ENCODE data around the gene PPM1H.
"Not testable (repeated sequence)": the region's sequence is repeated elsewhere in the genome, so short reads cannot be mapped to it uniquely, and the experiment has no call there.

Gene PPM1H

DNA sequence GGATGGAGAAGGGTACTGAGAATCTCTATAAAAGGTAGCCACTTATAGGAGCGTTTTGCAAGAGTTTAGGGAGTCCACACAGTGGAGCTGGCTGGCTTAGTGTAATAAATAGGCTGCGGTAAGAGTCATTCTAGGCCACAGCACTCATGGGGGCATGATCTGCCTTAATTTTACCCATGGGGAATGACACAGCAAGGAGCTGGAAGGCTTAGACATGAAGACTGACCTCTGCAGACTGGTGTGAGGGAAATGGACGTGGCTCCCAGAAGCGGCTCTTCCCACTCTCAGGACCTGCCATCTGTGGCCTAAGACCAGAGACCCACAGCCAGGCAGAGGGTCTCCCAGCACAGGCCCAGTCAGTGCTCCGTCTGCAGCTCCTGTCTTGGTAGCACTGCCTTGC lies 173.3 kb downstream of the PPM1H start:
- DNase-seq = no peak

DNA sequence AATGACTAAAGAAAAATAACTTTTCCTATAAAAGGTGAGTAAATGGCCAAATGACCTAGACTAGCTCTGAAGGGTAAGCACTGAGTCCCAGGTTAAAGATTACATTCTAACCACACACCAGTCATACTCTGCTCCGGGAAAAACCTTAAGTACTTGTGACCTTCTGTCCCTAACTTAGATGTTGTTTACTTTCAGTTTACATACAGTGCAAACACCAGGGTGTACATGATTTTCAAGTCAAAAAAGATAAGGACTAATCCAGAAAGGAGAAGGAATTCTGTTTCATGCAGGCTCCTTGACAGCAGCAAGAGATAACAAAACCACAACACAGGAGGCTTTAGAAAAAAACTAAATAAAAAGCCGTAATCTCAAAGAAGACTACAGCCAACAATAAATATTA lies 174.2 kb downstream of the PPM1H start:
- no peak for DNase-seq

DNA sequence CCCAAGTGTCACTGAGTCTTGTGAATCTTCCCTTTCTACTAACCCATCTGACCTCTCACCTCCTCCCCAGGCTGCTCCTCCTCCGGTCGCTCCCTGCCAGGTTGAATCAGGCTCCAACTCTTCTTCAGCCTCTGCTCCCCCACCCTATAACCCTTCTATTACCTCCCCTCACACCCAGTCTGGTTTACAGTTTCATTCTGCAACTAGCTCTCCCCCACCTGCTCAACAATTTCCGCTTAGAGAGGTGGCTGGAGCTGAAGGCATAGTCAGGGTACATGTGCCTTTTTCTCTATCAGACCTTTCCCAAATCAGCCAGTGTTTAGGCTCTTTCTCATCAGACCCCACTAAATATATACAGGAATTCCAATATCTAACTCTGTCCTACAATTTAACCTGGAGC lies 174.6 kb downstream of the PPM1H start:
- DNase-seq = not testable (repeated sequence)

DNA sequence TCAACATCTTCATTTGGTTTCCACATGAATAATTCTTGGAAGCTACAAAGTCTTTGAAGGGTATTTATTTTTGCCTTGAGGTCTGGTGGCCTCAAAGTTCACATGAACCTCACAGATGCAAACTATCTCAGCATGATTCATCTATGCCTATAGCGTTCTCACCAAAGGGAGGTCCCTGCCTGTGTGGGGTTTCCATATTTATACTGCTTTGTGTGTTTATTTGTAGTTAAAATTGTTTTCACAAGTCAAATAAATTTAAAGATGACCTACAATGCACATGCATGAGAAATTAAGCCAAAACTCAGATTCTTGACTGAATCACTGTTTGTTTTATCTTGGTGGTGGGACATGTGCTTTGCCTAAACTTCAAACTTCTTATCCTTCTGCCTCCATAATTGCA lies 176.7 kb downstream of the PPM1H start:
- DNase-seq = no peak

DNA sequence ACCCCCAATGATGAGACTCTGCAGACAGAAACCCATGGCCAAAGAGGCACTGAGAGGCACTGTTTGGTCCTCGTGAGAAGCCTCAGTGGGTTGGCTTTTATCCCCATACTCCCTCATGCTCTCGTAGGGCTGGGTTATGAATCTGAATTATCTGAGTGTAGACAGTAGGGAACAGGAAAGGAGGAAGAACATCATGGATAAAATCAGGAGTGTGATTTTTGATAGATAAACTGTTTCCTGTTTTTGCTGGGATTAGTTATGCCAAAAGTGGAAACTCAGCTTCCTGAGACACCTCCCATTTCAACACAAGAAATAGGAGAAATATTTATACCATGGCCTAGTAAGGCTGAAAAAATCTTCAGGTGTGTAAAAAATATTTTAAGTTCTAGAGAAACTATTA lies 177.9 kb downstream of the PPM1H start:
- no peak for DNase-seq

DNA sequence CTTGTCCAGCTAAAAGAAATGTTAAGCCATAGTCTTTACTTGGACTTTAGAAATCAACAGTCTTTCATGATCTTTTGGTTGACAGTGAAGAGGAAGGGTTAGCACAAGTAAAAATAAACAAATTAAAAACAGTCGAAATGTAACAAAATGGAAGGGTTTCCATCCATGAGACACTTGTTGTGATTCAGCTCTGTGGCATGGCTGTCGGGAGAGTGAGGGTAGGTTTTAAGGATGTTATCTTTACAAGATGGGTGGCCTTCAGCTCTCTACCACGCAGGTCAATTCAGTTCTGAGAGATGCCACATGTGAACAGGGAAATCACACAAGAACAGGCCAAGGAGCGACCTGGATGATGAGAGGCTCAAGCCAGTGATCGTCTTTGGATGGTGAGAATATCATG lies 180.2 kb downstream of the PPM1H start:
- no peak for DNase-seq

DNA sequence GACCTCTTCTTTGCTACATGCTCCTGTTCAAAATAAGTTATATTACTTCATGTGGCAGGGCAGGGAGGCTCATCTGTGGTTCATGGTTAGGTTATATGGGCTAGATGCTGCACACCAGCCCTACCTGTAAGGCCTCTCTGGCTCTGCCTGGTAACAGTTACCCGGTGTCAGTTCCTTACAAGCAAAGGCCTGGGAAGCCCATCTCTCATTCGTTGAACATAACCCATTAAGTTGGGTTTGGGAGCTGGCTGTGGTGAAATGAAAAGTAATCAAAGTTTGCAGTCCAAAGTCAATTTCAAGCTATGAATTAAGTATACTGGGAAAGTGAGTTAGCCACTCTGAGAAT lies 183.2 kb downstream of the PPM1H start:
- DNase-seq = no peak

DNA sequence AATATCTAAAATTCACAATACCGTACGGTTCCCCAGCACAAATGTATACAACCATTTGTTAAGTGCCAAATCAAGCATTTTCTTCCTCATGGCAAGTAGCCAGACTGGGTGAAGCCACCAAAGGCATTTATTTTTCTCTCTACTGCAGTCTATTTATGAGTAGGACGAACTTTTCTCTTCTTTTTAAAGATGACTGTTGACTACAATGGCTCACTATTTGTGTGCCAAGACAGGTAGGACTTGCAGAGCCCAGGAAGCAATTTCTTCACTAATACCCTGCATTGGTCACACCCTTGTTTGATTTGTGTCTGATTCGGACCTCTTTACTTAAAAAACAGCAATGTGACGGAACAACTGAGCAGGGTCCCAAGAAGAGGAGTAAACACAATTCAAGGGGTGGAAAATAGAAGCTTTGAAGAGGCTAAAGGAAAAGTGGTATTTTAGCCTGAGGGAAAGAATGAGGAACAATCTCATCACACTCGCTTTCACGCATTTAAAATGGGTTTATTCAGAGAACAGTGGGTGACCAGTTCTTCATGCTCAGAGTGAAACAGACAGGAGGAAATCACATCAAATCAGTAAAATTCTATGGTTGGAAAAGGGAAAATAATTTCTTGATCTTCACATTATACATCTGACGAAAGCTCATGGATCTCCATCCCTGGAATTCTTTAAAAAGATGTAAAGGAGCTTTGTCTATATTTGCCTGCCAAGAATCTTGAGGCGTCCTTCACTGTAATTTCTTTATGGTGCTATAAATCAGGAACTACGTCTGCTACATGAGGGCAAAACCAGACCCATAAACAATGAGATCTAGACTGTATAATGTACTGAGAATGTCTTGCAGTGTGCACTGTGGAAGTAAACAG lies 183.8 kb downstream of the PPM1H start:
- DNase-seq = no peak

DNA sequence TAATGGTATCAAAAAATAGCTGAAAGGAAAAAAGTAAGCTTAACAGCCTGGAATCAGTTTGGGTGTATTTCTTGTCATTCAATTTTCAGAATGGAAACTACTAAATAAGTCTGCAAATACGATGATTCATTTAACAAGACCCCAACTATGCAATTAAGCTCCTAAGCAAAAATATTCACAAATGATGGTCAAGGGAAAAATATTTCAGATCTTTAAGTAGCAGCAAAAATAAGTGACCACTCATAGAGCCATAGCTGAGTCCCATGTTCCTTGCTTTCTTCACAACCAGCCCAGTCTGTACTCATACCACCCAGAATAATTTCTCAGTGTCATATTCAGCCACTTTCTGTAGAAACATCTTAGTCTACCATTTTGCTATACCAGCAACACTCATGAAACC lies 185.4 kb downstream of the PPM1H start:
- DNase-seq = no peak

DNA sequence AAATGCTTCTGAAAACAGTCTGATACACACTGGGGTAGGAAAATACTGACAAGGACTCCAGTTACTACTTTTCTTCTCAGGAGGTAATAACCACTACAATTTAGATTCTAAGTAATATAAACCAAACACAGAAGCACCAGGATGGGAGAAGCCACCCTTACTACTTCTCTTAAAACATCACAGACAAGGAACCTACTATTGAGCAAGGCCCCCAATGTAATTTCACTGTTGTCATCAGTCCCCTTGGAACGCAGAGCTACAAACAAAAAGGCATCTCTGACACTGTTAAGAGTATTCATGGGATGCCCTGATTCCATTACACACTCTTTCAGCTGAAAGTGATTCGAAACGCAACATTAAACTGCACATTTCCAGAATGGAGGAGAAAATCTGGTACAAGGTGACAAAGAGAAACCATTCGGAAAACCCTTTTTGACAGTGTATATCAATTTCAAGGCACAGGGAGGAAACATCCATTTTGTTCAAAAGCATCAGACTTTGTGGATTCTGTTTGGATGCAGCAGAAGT lies 185.9 kb downstream of the PPM1H start:
- DNase-seq = no peak

DNA sequence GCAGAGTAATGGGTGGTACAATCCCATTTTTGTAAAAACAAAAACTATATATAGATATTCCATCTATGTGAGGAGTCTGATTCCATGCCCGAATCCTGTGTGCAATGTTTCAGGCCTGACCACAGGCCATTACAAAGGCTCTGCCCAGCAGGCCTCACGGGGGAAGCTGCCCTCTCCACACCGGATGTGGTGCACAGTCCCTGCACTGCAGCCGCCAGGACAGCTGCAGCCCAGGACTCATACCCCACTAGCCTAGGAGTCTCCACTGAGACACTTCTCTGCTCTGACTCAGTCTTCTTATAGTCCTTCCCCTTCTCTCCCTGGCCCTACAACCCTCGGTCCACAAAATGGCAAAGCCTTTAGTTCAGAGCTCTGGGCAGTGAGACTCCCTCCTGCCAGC lies 190.4 kb downstream of the PPM1H start:
- DNase-seq = no peak

DNA sequence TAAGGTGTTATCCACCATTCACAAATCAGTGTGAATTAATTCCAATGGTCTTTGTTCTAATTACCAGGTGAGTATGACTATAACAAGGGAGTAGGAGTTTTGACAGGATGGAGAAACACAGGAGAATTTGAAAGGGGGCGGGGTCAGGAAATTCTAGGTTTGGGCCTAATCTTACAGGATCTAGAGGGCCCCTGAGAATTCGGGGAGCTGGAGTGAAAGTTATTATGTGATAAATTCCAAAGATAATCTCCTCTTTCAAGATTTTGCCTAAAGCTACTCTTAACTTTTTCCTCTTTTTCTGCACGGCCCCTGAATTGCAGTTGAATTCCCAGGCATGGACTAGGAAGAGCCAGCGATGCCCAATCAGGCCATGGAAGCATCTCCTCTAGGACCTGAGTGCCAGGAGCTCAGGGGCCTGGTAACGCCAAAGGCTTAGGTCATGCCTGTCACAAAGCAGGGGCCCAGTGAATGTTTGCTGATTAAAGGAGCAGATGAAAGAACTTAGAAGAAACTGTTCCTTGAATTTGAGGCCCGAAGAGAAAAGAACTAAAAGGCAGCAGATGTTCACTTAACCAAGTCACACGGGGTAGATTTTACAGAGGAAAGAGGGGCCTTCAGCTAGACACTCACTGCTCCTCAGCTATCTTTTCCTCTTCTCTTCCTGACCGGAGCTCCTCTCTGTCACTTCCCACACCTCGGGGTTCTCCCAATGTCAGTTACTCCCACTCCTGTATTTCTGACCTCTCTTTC lies 195.5 kb downstream of the PPM1H start:
- no peak for DNase-seq

DNA sequence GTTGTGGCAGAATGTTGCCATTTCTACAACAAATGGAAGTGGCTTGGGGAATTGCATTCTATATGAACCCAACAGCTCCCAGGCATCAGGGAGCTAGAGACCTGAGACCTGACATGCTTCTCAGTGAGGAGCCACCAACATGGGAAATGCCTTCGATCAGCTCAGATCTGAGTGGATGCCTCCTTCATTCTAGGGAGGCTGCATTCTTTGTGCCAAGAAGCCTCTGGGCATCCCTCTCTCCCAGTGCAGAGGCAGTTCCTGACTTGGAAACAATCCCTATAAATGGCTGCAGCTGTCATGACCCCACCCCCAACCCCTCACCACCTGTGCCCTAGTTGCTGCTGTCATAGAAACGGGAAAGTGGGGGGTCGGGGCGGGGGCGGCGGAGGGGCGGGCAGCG lies 196.3 kb downstream of the PPM1H start:
- DNase-seq = no peak

DNA sequence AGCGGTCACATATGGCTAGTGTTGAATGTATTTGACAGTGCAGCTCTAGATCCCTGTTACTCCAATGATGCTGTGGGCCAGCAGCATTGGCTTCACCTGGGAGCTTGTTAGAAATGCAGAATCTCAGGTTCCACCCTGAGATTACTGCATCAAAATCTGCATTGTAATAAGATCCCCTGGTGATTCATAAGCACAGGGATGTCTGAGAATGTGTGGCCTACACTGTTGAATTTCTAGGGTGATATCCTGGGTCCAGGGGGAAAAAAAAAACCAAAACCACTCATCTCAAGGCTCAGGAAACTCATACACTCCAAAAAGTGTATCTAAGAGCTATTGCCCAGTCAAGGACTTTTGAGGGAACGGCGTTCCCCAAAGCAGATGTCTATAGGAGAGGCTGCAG lies 196.8 kb downstream of the PPM1H start:
- no peak for DNase-seq

DNA sequence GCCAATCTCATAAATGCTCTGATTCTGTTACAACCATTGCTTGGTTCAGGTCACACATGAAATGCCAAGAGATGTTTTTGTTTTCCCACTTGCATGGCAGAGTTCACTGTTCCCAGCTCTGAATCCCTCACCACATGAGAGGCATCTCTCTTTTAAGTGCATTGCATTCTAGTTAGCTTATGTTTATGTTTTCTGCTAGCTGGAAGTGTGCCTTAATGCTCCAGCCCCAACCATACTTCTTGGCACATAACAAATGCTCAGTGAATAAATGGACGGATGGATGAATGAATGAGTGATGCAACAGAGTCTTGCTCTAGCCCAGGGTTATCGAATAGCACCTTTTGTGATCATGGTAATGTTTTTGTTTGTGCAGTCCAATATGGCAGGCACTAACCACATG lies 197.3 kb downstream of the PPM1H start:
- no peak for DNase-seq

DNA sequence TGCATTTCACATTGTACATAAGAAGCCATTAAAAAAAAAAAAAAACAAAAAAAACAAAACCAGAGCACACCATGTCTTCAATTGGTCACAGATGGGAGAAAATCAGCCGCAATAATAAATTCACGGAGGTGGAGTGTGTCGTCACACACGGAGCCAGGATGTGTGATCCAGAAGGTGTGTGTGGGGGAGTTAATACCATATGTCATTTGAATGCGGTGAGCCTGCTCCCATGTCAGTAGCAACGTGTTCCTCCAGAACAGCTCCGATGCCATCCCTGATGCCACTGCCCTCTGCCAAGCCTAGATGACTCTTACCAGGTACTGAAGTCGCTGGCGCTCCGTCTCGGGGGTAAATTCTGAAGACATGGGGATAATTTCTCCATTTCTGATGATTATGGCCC lies 197.8 kb downstream of the PPM1H start:
- no peak for DNase-seq

DNA sequence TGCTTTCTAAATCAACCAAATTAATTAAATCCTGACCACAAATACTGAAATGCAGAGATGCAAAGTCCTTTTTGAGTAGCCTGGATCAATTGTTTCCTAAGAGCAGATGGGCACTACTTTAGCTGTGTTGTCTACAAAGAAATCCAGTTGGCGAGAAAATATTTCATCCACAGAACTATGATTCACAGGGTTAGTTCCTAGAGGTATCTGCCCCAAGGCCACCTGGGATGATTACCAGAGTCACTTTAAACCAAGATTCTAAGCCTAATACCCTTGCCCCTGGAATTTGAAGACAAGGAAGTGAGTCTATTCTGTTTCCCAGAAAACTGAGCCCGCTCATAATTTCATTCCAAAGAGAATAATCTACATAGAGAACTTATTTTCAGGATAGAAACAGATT lies 198.4 kb downstream of the PPM1H start:
- DNase-seq = no peak

DNA sequence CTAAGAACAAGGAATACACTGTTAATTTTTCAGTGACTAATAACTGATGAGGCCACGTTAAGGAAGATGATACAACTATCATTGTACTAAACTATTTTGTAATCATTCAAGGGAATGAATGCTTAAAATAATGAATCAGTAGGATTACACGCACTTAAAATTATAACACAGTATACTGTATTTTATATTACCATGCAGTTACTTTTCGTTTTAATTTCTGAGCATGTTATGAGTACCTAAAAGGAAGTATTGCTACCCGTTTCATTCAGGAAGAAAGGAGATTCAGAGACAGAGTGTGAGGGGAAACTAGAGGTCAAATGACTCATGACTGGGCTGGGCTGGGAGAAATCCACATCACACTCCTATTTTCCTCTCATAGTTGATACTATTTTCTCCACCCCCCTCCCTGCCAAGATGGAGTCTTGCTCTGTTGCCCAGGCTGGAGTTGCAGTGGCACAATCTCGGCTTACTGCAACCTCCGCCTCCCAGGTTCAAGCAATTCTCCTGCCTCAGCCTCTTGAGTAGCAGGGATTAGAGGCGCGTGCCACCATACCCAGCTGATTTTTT lies 202.0 kb downstream of the PPM1H start:
- no peak for DNase-seq

DNA sequence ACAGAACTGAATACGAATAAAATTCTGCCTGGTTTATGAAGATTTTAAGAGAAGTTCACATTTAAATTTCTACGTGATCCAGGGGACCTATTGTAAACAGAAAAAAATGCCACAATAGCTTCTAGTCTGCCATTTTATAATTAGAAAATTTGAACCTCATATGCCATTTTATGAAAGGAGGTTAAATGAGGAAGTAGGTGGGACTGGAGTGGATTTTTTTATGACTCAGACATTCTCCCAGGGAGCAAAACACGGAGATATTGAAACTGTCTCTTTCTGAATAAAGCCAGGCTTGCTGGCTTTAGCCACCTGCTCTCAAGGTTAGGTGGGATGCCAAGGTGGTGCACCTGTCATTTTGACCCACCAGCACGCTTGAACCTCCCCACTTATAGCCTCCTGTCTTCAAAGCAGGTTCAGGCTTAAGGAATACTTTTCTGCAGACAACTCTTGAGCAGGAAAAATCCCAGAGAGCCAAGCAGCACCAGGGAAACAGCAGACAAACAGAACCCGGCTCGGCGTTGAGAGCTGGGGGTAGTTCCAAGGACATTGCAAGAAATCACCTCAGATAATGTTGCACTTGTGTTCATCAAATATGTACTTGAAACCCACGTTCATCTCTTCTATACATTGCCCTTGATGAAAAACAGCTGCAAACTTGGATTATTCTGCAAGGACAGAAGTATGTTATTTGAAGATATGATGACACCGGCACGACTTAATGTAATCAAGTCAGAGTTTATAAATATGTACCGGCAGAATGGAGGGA lies 203.7 kb downstream of the PPM1H start:
- DNase-seq = no peak

DNA sequence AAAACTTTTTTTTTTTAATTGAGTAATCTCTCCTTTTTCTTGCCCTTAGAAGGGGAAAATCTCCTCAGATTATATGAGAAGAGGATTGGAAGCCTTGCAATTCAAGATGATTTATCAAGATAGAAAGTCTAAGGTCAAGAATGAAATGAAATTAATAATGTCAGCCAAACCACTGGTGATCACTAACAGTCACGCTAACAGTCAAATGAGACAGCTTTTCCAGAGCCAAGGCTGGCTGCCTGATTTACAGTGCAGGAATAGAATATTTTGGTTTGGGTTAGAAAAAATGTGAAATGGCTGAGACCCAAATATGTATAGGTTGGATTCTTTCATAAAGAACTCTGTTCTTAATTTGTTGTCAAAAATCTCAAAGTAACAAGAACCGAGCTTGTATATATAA lies 204.3 kb downstream of the PPM1H start:
- no peak for DNase-seq

DNA sequence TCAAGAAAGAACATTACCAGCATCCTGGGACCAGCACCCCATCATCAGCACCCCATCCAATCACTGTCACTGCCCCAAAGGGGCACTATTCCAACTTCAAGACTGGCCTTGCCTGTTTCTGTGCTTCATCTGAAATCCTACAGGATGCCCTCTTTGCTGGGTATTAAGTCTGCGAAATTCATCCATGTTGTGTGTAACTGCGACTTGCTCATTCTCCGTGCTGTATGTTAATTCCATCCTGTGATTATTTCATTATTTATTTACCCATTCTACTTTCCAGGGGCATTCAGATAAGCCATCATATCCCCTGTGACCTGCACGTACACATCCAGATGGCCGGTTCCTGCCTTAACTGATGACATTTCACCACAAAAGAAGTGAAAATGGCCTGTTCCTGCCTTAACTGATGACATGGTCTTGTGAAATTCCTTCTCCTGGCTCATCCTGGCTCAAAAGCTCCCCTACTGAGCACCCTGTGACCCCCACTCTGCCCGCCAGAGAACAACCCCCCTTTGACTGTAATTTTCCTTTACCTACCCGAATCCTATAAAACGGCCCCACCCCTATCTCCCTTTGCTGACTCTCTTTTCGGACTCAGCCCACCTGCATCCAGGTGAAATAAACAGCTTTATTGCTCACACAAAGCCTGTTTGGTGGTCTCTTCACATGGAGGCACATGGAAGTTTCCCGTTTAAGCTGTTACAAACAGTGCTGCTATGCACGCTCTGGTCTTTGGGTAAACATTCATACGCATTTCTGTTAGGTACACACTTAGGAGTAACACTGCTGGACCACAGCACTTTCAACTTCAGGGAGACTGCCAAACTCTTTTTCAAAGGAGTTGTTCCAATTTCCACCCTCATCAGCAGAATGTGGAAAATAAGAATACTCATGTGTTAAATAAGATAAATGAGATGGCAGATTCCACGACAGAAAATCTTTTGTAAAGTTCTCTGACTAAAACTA lies 205.1 kb downstream of the PPM1H start:
- not testable (repeated sequence) for DNase-seq

DNA sequence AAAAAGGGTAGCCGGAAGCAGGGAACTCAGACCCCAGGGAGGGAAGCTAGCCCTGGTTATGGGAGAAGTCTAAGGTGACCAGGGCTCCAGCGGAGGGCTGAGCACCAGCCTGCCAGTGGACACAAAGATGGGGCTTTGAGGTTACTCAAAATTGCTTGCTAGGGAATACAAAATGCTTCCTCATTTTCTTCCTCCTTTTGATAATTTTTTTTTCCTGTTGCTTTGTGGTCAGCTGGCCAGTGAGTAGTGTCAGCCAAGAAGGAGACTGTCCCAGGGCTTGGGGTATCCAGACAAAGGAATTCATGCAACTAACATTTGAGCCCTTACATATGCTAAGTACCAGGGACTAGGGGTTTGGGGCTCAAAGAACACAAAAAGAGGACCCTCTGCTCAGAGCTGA lies 206.2 kb downstream of the PPM1H start:
- DNase-seq = no peak

Data from midbrain (tissue), 1 donor.